Adrenal gland (tissue), 5 donors: ENCODE measurements around the gene ANKRD30A.

Experiments used
- CTCF ChIP-seq, 6 experiments: fragments of 450-650 bp in 4 of 6; fragments of 200-600 bp in 2 of 6; sonication (generic) in 1 of 6; IDR thresholded peaks; 1 replicate in 5 of 6; 2 replicates in 1 of 6; pipeline versions ENCODE4 v1.5.1 to v1.8.0; 2016 to 2021; ENCODE audit warnings: antibody characterized with exemption in 6 of 6, mild to moderate bottlenecking in 2 of 6, moderate library complexity in 1 of 6
- POLR2A ChIP-seq, 2 donors: fragments of 450-650 bp; IDR thresholded peaks; one replicate each; pipeline ENCODE4 v1.6.1; 2017; ENCODE audit warnings: antibody characterized with exemption in 2 of 2, mild to moderate bottlenecking in 2 of 2, moderate library complexity in 1 of 2
- donor health status: DM: no; HTN: no; CAD: no.

DNA sequence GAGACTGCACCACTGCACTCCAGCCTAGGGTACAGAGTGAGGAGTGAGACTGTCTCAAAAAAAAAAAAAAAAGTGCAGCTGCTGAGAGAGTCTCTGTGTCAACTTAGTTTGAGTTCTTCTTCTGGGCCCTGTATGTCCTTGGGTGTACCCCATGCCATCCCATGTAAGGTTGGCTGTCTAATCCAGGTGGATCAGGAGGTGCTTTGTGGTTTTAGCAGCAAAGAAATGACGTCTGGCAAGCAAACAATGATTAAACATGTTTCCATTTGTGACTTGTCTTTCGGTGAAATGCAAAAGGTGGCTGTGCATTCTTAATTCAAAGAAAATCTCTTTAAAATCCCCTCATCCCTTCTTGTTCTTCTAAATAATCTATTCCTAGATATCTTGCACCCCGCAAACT lies 255.9 kb downstream of the ANKRD30A start:
- TF ChIP-seq POLR2A (IDR thresholded peaks at IDR 0.05) (no peak), CTCF (IDR thresholded peaks at IDR 0.05) (no peak)
